Neuron (in vitro differentiated cells): ENCODE measurements around the gene PLXNA4.

Source experiments
- H2AFZ ChIP-seq: one replicate; pipeline ENCODE4 v1.6.1; 2013; ENCODE audit warnings: low read depth, mild to moderate bottlenecking, inconsistent platforms, low read length, moderate library complexity
- H3K27me3 ChIP-seq: one replicate; pipeline ENCODE4 v1.6.1; 2013; ENCODE audit warnings: low read length; ENCODE audit not compliant: insufficient read depth
- H3K36me3 ChIP-seq: one replicate; pipeline ENCODE4 v1.6.1; 2013; ENCODE audit warnings: low read length; ENCODE audit not compliant: insufficient read depth
- H3K4me1 ChIP-seq: one replicate; pipeline ENCODE4 v1.6.1; 2013; ENCODE audit warnings: low read length; ENCODE audit not compliant: insufficient read depth
- H3K4me3 ChIP-seq: 2 replicates; pipeline ENCODE4 v1.5.1; 2013; ENCODE audit warnings: mild to moderate bottlenecking, low read length, moderate library complexity
- H3K9me3 ChIP-seq: one replicate; pipeline ENCODE4 v1.6.1; 2013; ENCODE audit warnings: low read length

Gene PLXNA4

DNA sequence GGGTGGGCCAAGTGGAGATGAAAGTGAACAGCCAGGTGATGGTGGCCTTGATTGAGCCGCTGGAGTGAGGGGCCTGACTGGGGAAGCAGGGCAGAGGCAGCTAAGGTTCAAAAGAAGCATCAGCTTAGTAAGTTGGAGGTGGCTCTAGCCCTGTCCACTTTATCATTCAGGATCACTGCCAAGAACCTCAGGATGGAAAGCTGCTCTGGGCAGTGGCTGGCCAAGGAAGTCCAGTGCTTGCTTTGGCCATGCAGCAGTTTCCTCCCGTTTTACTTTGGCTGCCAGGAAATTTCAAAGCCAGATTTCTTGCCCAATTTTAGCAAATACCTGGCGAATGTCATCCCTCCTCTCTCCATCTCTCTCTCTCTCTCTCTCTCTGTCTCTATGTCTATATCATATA, 384.9 kb downstream of the PLXNA4 start:
- H3K36me3 ChIP-seq = no peaks in the 10 kb centered on the region
- no peak overlapping the region for H3K4me3 ChIP-seq
- H3K9me3 ChIP-seq = no peaks in the 10 kb centered on the region
- H2AFZ ChIP-seq = no peak overlapping the region
- no peaks in the 10 kb centered on the region for H3K4me1 ChIP-seq
- H3K27me3 ChIP-seq = no peaks in the 10 kb centered on the region

DNA sequence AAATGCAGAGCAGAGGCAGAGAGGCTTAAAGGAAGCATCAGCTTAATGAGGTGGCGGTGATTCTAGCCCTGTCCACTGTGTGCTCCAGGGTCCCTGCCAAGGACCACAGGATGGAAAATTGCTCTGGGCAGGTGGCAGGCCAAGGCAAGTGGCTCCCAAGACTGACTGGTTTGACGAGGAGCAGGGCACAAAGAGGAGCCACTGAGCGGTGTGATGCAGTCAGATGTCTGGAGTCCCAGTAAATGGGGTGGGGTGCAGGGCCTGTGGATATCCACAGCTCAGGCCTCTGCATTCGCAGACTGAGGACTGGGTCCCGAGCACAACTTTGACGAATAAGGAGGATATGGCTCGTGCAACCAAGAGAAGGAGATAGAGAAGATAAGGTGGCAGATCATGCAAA, 385.6 kb downstream of the PLXNA4 start:
- H3K27me3 ChIP-seq = no peaks in the 10 kb centered on the region
- peaks cover 2% of the 10 kb centered on the region for H3K9me3 ChIP-seq
- no peak overlapping the region for H2AFZ ChIP-seq
- H3K36me3 ChIP-seq = no peaks in the 10 kb centered on the region
- no peaks in the 10 kb centered on the region for H3K4me1 ChIP-seq
- H3K4me3 ChIP-seq = no peak overlapping the region

DNA sequence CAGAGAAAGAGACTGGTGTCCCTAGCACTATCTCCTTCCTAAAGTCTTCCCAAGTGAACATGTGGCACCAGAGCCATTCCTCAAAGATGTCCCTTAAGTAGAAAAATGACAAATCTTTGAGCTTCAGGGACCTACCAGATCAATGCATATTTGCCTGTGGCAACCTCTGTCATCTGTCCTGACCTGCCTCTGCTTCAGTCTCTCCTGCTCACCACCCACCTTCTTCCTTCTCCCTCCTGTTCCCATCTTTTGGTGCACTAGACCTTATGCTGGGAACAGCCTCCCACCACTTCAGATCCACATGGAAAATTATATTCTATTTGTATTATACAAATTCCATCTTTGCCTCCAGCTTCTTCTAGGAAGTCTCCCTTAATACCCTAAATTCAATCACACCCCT, 386.4 kb downstream of the PLXNA4 start:
- Histone ChIP-seq H3K4me1 (no peaks in the 10 kb centered on the region), H3K9me3 (peaks cover 2% of the 10 kb centered on the region), H3K27me3 (no peaks in the 10 kb centered on the region), H3K36me3 (no peaks in the 10 kb centered on the region), H2AFZ (no peak overlapping the region), H3K4me3 (no peak overlapping the region)

GRCh38 chr7:132187869-132188789, 388.1 kb downstream of the PLXNA4 start:
- H3K27me3 ChIP-seq = no peaks in the 10 kb centered on the region
- H3K4me1 ChIP-seq = no peaks in the 10 kb centered on the region
- H3K9me3 ChIP-seq = peaks cover 2% of the 10 kb centered on the region
- H2AFZ ChIP-seq = no peak overlapping the region
- H3K4me3 ChIP-seq = no peak overlapping the region
- no peaks in the 10 kb centered on the region for H3K36me3 ChIP-seq

DNA sequence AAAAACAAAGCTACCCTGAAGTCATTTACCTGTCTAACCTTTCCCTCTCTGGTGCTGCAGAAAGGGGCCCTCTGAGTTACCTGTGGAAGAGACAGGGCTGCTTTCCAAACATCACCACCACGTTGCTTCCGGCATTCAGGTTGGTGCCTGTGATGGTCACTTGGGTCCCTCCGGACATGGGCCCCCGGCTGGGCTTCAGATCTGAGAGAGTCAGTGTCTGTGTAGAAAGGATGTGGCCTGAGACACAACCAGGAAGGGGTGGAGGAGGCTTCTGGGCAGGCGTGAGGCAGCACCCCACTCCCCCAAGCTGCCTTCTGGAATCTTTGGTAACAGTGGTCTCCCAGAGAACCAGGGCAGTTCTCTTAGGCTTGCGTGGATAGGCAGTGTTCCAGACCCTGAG, 388.9 kb downstream of the PLXNA4 start:
- Histone ChIP-seq H3K4me1 (no peaks in the 10 kb centered on the region), H3K36me3 (no peaks in the 10 kb centered on the region), H2AFZ (no peak overlapping the region), H3K27me3 (no peaks in the 10 kb centered on the region), H3K4me3 (no peak overlapping the region), H3K9me3 (peaks cover 2% of the 10 kb centered on the region)

DNA sequence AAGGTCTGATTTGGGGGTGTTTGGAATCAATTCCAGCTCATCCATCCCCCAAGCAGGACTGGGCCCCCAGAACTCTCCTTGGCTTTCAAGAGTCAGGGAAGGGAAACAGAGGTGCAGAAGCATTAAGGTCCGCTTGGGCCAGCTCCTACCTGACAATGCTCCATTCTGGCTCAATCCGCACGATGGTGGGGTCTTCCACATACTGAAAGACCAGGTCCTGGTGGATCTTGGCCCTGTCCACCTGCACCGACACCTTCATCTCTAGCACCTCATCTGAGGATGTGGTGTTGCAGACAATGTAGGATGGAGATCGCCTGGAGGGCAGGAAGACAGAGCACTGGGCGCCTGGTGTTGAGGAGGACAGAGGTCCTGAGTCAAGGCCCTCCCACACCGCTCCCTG, 391.1 kb downstream of the PLXNA4 start:
- Histone ChIP-seq H3K4me1 (no peaks in the 10 kb centered on the region), H3K4me3 (no peak overlapping the region), H2AFZ (no peak overlapping the region), H3K9me3 (peaks cover 2% of the 10 kb centered on the region), H3K27me3 (no peaks in the 10 kb centered on the region), H3K36me3 (no peaks in the 10 kb centered on the region)

- Histone ChIP-seq H3K27me3 (no peaks in the 10 kb centered on the region), H3K4me3 (no peak overlapping the region), H2AFZ (no peak overlapping the region), H3K36me3 (no peaks in the 10 kb centered on the region), H3K4me1 (no peaks in the 10 kb centered on the region), H3K9me3 (peaks cover 2% of the 10 kb centered on the region)
These were observed 392.4 kb downstream of the PLXNA4 start for GRCh38 chr7:132183781-132184380.

DNA sequence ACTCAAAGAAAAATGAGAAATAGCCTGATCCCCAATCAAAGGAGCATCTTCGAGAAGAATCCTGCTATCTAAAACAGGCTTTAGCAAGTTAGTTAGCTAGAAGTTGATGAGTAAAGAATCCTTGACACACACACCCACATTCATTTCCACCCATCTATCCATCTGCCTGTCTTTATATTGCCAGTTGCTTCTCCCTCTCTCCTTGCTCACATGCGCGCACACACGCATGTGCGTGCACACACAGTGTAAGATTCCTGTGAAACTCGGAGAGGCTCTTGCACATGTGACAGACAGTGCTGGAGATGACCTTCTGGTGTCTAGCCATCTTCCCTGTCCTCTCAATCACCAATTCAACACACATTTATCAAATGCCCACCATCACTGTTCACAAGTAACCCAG, 393.3 kb downstream of the PLXNA4 start:
- Histone ChIP-seq H3K27me3 (no peaks in the 10 kb centered on the region), H3K36me3 (no peaks in the 10 kb centered on the region), H3K4me3 (no peak overlapping the region), H2AFZ (no peak overlapping the region), H3K9me3 (peaks cover 2% of the 10 kb centered on the region), H3K4me1 (no peaks in the 10 kb centered on the region)

GRCh38 chr7:132181946-132182685, 394.2 kb downstream of the PLXNA4 start:
- H2AFZ ChIP-seq = no peak overlapping the region
- H3K27me3 ChIP-seq = no peaks in the 10 kb centered on the region
- no peaks in the 10 kb centered on the region for H3K36me3 ChIP-seq

DNA sequence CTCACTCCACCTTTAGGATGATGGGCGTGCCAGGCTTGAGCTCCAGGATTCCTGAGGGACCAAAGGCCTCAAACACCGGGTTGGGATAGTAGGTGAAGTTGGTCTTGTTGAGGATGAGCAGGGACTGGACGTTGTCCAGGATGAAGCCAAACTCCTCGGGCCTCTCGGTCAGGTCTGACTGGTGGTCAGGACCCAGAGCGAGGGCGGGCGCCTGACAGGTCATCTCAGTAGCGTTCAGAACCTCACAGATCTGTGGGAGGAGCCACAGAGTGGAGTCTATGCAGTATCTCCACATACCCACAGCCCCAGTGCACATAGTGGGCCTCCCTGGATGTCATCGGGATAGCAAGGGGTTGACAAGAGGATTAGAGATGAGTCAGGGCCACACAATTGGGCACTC, 394.9 kb downstream of the PLXNA4 start:
- Histone ChIP-seq H3K9me3 (peaks cover 2% of the 10 kb centered on the region), H2AFZ (no peak overlapping the region), H3K27me3 (no peaks in the 10 kb centered on the region), H3K4me1 (no peaks in the 10 kb centered on the region), H3K4me3 (no peak overlapping the region), H3K36me3 (no peaks in the 10 kb centered on the region)

More at GRCh38 chr7:132181946-132182685, 394.2 kb downstream of the PLXNA4 start:
- H3K9me3 ChIP-seq = peaks cover 2% of the 10 kb centered on the region
- no peak overlapping the region for H3K4me3 ChIP-seq
- no peaks in the 10 kb centered on the region for H3K4me1 ChIP-seq

DNA sequence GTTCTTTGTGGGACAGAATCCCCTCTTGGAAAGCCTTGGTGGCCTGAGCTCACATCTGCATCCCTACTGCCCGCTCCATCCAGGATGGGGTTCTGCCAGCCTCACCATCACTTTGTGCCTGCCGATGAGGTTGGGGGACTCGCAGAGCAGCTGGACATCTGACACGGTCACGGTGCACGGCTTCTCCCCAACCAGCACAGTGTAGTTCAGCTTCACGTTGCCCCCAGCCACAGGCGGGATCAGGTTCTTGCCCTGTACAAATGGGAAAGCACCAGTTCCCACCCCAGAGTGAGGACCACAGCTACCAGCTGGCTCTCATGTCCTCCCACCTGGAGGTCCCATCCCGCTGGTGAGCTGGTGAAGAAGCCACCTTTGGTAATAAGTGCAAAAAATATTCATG, 395.8 kb downstream of the PLXNA4 start:
- Histone ChIP-seq H3K9me3 (no peaks in the 10 kb centered on the region), H3K27me3 (no peaks in the 10 kb centered on the region), H3K4me1 (no peaks in the 10 kb centered on the region), H2AFZ (no peak overlapping the region), H3K4me3 (no peak overlapping the region), H3K36me3 (no peaks in the 10 kb centered on the region)

DNA sequence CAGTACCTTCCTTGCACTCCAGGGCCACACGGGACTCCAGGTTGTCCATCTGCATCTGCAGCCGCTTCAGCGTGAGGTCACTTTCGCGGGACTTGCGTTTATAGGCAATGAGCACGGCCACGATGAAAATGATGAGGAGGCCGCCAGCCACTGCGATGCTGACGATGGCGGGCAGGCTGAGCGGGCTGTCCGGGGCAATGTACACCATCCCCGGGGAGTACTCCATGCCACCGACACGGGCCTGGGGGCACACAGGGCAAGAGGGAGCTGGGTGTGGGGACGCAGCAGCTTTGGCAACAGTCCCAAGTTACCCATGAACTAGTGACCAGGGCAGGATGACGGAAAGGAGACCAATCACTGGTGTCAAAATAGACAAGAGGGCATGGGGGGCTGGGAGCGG, 396.6 kb downstream of the PLXNA4 start:
- no peaks in the 10 kb centered on the region for H3K36me3 ChIP-seq
- no peak overlapping the region for H3K4me3 ChIP-seq
- H2AFZ ChIP-seq = no peak overlapping the region
- no peaks in the 10 kb centered on the region for H3K9me3 ChIP-seq
- no peaks in the 10 kb centered on the region for H3K27me3 ChIP-seq
- H3K4me1 ChIP-seq = no peaks in the 10 kb centered on the region

GRCh38 chr7:132179080-132179430, 397.2 kb downstream of the PLXNA4 start:
- H3K4me3 ChIP-seq = no peak overlapping the region
- no peaks in the 10 kb centered on the region for H3K4me1 ChIP-seq
- no peaks in the 10 kb centered on the region for H3K27me3 ChIP-seq
- H3K9me3 ChIP-seq = no peaks in the 10 kb centered on the region
- no peaks in the 10 kb centered on the region for H3K36me3 ChIP-seq
- no peak overlapping the region for H2AFZ ChIP-seq
